GDM1 (cell line): ENCODE data around the gene PBX3.

ENCODE experiments used
- DNase-seq: peaks from one replicate; lab custom pipeline; 2025; lab: John Stamatoyannopoulos, UW

Gene PBX3

GRCh38 chr9:125977223-125977622 lies 230.1 kb downstream of the PBX3 start:
- DNase-seq: no peak

GRCh38 chr9:125979383-125979782 lies 232.2 kb downstream of the PBX3 start:
- DNase-seq: no peak

GRCh38 chr9:125982798-125983406 lies 235.7 kb downstream of the PBX3 start:
- no peak for DNase-seq

- no peak for DNase-seq
Measured at GRCh38 chr9:125983681-125984080, 236.5 kb downstream of the PBX3 start.

- no peak for DNase-seq
Measured at GRCh38 chr9:125984461-125984860, 237.3 kb downstream of the PBX3 start.

- no peak for DNase-seq
Measured at GRCh38 chr9:125985142-125985997, 238.2 kb downstream of the PBX3 start.

DNA sequence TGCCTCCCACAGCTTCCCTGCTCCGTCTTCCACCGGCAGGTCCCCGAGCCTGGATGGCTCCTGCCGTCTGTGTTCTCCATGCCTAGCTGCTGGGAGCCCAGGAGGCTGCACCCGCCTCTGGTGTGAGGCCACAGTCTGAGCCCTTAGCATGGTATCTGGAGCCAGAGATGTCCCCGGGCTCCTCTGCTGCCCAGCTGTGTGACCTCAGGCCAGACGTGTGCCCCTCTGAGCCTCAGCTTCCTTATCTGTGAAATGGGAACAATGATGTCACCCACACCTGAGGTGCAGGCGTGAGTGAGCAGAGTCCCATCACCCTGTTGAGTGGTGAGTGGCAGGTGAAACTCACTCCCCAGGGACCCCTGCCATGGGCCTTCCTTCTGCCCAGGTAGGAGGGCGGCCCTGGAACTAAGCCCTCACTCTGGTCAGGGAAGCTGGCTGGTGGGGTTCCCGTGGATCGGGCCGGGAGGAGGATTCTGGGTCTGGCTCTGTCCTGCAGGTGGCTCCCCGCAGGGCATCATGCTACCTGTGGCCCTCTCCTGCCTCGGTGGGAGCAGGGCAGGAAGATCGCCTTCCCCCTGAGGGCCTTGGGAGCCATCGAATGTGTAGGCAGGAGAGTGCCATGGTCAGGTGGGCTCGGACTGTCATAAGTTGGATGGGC lies 239.0 kb downstream of the PBX3 start:
- no peak for DNase-seq

- DNase-seq: no peak
Measured at GRCh38 chr9:125986966-125987365, 239.8 kb downstream of the PBX3 start.

- no peak for DNase-seq
Measured at GRCh38 chr9:125987420-125987819, 240.2 kb downstream of the PBX3 start.

- no peak for DNase-seq
Measured at GRCh38 chr9:125988479-125989050, 241.4 kb downstream of the PBX3 start.

DNA sequence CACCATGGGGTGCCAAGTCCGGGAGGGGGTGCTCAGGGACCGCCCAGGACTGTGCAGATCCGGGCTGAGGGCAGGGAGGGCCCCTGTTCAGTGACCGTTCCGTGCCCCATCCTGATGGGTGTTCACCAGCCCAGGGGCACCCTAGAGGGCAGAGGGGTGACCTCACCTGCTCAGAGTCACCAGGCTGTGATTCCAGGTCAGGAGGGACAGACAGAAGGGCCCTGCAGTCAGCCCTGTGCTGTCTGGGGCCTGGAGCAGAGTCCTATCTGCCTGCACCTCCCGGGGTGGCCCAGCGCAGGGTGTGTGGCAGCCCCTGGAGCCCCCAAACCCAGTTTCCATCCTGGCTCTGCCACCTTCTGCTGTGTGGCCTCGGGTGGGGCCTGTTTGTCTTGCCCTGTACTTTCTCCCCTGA lies 241.9 kb downstream of the PBX3 start:
- DNase-seq: no peak

DNA sequence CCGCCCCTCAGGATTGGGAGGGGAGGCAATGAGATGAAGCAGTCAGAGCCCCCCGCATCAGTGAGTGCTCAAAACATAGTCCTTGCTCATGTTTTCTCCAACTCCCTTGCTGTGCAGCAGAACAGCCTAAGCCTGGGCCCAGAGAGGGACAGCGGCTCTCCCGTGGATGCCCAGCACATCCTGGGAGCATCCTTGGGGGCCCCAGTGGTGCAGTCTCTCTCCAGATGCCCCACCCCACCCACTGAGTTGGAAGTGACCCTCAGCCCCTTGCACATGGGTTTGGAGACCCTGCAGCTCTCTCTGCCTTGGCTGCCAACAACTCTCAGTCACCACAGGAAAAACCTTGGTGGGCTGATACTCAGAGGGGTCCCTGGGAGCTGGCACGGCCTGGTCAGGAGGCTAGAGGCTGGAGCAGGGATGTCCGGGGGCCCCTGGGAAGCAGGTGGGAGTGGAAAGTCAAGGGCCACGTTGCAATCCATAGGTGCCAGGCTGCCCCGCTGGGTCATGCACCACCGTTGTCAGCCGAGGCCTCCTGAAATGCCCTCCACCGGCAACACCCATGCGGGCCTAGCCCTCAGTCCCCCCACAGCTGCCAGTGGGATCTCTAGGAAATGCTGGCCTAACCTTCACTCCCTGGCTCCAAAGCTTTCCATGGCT lies 242.5 kb downstream of the PBX3 start:
- DNase-seq: no peak

- DNase-seq: no peak
Measured at GRCh38 chr9:125990186-125990792, 243.1 kb downstream of the PBX3 start.

GRCh38 chr9:125990793-125991220 lies 243.6 kb downstream of the PBX3 start:
- DNase-seq: no peak

DNA sequence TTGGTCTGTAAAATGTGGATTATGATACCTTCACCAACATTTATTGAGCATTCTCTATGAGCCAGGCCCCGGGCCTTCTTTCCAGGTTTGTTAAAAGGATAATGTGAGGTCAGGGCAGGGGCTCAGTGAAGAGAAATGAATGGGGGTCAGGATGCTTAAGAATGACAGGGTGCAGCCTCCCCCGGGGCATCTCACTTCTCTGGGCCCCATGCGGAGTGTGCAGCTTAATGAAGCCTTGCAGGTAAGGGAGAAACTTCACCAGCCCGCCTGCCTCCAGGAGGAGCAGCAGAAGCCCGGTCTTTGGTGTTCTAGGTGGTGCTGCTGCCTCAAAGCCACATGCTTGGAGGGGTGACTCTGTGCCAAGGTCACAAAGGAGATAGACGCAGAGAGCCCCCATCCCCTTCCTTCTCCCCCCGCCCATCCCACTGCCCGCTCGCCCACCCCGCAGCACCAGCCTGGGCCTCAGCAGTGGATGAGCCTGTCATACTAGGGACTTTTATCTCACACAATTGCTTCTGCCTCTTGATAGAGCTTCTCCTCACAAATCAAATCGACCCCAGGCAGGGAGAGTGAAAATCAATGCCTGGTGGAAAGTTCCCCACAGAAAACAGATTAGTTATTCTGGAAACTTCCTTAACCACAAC lies 244.8 kb downstream of the PBX3 start:
- DNase-seq: no peak

- no peak for DNase-seq
Measured at GRCh38 chr9:125992557-125992956, 245.4 kb downstream of the PBX3 start.

GRCh38 chr9:125993466-125993865 lies 246.3 kb downstream of the PBX3 start:
- DNase-seq: no peak

- no peak for DNase-seq
Measured at GRCh38 chr9:125994066-125994943, 247.1 kb downstream of the PBX3 start.

- DNase-seq: no peak
Measured at GRCh38 chr9:125995006-125995405, 247.8 kb downstream of the PBX3 start.

GRCh38 chr9:125995706-125996105 lies 248.5 kb downstream of the PBX3 start:
- no peak for DNase-seq
